Bone marrow (tissue), 2 donors: ENCODE results near the gene SCNN1B.

Experiments used
- DNase-seq, 2 donors: peaks; one replicate each; lab custom pipeline; 2025; lab: John Stamatoyannopoulos, UW

Gene SCNN1B

GRCh38 chr16:23321206-23321875, 19.2 kb downstream of the SCNN1B start:
- DNase-seq: no peak

DNA sequence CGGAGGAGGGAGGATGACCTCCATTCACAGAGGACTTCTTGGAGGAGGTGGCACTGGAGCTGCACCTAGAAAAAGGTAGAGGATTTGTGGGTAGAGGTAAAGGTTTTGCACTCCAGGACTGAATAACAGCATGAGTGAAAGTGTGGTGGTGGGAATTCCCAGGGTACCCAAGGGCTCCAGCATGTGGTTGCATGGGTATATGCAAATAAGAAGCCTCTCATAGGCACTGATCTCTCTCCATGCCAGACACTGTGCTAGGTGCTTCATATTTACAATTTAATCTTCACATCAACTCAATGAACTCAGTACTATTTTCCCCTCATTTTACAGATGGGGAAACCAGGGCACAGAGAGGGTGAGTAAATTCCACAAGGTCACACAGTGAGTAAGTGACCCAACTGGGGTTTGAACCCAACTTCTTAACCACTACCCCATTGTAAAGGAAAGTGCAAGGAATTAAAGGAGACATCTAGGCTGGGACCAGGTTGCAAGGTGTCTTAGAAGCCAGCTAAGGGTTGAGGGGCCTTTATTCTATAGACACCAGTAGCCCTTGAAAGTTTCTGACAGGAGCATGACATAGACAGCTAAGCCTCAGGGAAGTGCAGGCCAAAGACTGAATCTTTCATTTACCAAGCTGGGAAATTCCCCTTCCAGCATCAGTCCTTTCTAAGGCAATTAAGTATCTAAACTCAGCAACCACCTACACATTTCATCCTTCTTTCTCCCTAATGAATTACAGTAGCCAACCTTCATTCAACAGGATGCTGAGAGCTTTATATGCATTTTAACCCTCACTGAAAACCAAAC, 21.3 kb downstream of the SCNN1B start:
- DNase-seq: no peak

GRCh38 chr16:23324727-23325126, 22.6 kb downstream of the SCNN1B start:
- no peak for DNase-seq

DNA sequence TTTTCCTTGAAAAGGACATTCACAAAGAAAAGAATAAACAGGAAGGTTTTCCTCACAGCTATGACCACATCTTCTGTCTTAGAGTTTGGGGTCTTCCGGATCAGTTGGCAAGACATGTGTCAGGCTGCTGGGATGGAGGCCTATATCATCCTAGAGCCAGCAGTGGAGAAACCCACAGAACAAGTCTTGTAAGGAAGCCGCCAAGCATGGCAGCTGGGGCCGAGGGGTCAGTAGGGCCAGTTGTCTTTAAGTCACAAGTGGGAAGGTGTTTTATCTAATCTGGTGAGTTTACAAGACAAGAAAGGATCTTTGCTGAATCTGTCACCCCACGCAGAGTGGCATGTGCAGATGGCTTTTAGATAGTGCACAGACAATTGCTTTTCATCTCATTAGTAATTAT, 25.7 kb downstream of the SCNN1B start:
- no peak for DNase-seq

DNA sequence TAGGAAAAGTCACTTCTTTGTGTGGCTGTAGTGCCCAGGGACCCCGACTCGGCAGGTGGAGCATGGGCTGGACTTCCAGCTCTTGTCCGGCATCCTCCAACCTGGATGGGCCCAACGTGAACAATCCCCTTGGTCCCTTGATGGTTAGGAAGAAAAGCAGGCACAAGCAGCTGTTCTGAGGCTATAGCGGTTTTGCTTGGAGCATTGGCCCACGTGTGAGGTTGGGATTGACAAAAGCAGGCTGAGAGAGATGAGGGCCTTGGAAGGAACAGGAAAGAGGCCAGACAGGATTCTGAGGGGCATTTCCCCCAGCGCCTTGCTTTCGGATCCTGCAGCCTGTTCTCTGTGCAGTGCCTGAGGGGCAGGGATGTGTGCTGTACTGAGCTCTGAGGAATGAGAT, 28.1 kb downstream of the SCNN1B start:
- no peak for DNase-seq

- DNase-seq: no peak
These were observed 28.6 kb downstream of the SCNN1B start for GRCh38 chr16:23330583-23331249.

GRCh38 chr16:23333034-23333579, 31.0 kb downstream of the SCNN1B start:
- no peak for DNase-seq

- no peak for DNase-seq
These were observed 31.8 kb downstream of the SCNN1B start for GRCh38 chr16:23333831-23334456.

- DNase-seq: no peak
These were observed 32.4 kb downstream of the SCNN1B start for GRCh38 chr16:23334457-23334853.

GRCh38 chr16:23334950-23335349, 32.8 kb downstream of the SCNN1B start:
- DNase-seq: no peak

DNA sequence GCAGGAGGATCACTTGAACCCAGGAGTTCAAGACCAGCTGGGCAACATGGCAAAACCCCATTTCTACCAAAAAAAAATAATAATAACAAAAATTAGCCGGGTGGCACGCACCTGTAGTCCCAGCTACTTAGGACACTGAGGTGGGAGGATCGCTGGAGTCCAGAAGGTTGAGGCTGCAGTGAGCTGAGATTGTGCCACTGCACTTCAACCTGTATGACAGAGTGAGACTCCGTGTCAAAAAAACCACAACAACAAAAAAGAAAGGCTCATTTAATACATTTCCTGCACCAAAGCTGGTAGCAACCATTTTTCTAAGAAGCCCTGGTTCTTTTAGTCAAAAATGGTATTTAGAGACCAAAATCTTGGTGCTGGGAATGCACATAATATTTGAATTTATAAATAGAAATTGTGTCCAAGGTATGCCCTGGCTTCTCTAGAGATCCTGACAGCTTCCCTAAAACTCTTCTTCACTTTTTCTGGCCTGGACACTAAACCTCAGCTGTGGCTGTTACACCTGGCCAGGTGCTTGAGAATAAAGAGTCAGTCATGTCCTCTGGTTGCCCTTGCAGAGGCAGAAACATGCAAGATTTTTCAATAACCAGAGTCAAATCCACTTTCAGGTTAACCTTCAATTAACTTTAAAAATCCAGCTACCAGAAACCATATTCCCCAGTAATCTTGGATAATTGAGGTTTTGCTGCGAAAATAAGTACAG, 35.9 kb downstream of the SCNN1B start:
- no peak for DNase-seq

DNA sequence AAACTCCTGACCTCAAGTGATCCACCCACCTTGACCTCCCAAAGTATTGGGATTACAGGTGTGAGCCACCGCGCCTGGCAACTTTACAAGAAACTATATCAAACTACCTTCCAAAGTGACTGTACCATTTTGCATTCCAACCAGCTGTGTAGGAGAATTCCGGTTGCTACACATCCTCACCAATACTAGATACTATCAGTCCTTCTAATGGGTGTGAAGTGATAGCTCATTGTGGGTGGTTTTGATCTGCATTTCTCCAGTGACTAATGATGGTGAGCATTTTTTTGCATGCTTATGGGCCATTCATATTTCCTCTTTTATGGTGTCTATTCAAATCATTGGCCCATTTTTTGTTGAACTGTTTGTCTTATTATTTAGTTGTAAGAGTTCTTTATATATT, 37.7 kb downstream of the SCNN1B start:
- no peak for DNase-seq

DNA sequence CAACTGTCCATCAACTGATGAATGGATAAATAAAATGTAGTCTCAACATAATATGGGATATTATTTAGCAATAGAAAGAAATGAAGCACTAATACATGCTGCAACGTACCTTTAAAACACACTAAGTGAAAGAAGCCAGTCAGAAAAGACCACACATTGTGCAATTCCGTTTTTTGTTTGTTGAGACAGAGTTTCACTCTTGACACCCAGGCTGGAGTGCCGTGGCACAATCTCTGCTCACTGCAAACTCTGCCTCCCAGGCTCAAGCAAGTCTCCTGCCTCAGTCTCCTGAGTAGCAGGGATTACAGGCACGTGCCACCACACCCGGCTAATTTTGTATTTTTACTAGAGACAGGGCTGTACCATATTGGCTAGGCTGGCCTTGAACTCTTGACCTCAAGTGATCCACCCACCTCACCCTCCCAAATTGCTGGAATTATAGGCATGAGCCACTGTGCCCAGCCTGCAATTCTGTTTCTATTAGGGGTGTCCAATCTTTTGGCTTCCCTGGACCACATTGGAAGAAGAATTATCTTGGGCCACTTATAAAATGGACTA, 40.1 kb downstream of the SCNN1B start:
- DNase-seq: no peak

- DNase-seq: no peak
These were observed 41.8 kb downstream of the SCNN1B start for GRCh38 chr16:23343643-23344612.

GRCh38 chr16:23345237-23345636, 43.1 kb downstream of the SCNN1B start:
- DNase-seq: no peak

- no peak for DNase-seq
These were observed 46.7 kb downstream of the SCNN1B start for GRCh38 chr16:23348579-23349469.

DNA sequence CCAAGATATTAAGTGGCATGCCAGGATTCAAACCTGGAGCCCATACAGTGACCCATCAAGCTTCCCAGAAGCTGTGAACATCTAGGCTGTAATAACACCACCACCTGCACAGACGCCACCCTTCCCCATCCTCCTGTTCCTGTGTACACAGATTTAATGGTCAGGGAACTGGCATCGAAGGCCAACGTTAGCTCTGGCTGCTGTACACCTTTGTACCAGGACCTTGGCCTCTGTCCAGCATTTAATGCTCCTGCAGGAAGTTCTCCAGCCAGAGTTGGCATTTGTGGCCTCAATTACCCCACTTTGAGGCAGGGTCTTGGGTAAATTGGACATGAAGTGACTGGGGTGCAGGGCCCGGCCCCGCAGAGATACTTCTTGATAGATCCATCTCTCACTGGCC, 49.3 kb downstream of the SCNN1B start:
- no peak for DNase-seq

- DNase-seq: no peak
These were observed 51.3 kb downstream of the SCNN1B start for GRCh38 chr16:23353440-23353839.

GRCh38 chr16:23354246-23354645, 52.1 kb downstream of the SCNN1B start:
- no peak for DNase-seq
